ENCODE data around the gene BANK1.

BANK1 gene

GRCh38 chr4:101823864-101824263 is 33.3 kb downstream of the BANK1 start:
- no peak for DNase-seq (ENCODE audit: low read depth)

GRCh38 chr4:101824500-101824899 is 34.0 kb downstream of the BANK1 start:
- DNase-seq (ENCODE audit: low read depth): no peak

- no peak for DNase-seq (ENCODE audit: low read depth)
Measured at GRCh38 chr4:101825953-101826352, 35.4 kb downstream of the BANK1 start.

GRCh38 chr4:101831816-101832215 is 41.3 kb downstream of the BANK1 start:
- DNase-seq (ENCODE audit: low read depth): no peak

GRCh38 chr4:101833480-101833879 is 43.0 kb downstream of the BANK1 start:
- DNase-seq (ENCODE audit: low read depth): no peak

- DNase-seq (ENCODE audit: low read depth): no peak
Measured at GRCh38 chr4:101835121-101835904, 44.8 kb downstream of the BANK1 start.

GRCh38 chr4:101843054-101843453 is 52.5 kb downstream of the BANK1 start:
- no peak for DNase-seq (ENCODE audit: low read depth)

GRCh38 chr4:101846550-101846949 is 56.0 kb downstream of the BANK1 start:
- DNase-seq (ENCODE audit: low read depth): no peak

GRCh38 chr4:101850698-101851097 is 60.2 kb downstream of the BANK1 start:
- DNase-seq (ENCODE audit: low read depth): no peak

GRCh38 chr4:101851672-101852071 is 61.1 kb downstream of the BANK1 start:
- DNase-seq (ENCODE audit: low read depth): no peak

- no peak for DNase-seq (ENCODE audit: low read depth)
Measured at GRCh38 chr4:101853028-101853427, 62.5 kb downstream of the BANK1 start.

- DNase-seq (ENCODE audit: low read depth): no peak
Measured at GRCh38 chr4:101853691-101854090, 63.2 kb downstream of the BANK1 start.

GRCh38 chr4:101855239-101855638 is 64.7 kb downstream of the BANK1 start:
- DNase-seq (ENCODE audit: low read depth): no peak

GRCh38 chr4:101856149-101856548 is 65.6 kb downstream of the BANK1 start:
- no peak for DNase-seq (ENCODE audit: low read depth)

- DNase-seq (ENCODE audit: low read depth): no peak
Measured at GRCh38 chr4:101857176-101857575, 66.6 kb downstream of the BANK1 start.

GRCh38 chr4:101858641-101859040 is 68.1 kb downstream of the BANK1 start:
- no peak for DNase-seq (ENCODE audit: low read depth)

- no peak for DNase-seq (ENCODE audit: low read depth)
Measured at GRCh38 chr4:101862595-101862994, 72.1 kb downstream of the BANK1 start.

GRCh38 chr4:101864660-101865059 is 74.1 kb downstream of the BANK1 start:
- DNase-seq (ENCODE audit: low read depth): no peak

- DNase-seq (ENCODE audit: low read depth): peak; percentile 48
Measured at GRCh38 chr4:101865501-101866062, 75.1 kb downstream of the BANK1 start.

- DNase-seq (ENCODE audit: low read depth): no peak
Measured at GRCh38 chr4:101870874-101871273, 80.3 kb downstream of the BANK1 start.

- no peak for DNase-seq (ENCODE audit: low read depth)
Measured at GRCh38 chr4:101871962-101872676, 81.6 kb downstream of the BANK1 start.

GRCh38 chr4:101885574-101885973 is 95.0 kb downstream of the BANK1 start:
- DNase-seq (ENCODE audit: low read depth): no peak

GRCh38 chr4:101886826-101887225 is 96.3 kb downstream of the BANK1 start:
- DNase-seq (ENCODE audit: low read depth): no peak

Measured in non-pigmented ciliary epithelial cell (primary cell).